HL-60 (cell line): Measurements from ENCODE around the gene FUZ.

ENCODE experiments used
- DNase-seq, 2 experiments: peaks; one replicate each; pipeline ENCODE4 v3.0.0-alpha.2; 2010 to 2020; ENCODE audit warnings: low read depth in 1 of 2, low spot score in 1 of 2
- H3K27ac ChIP-seq: fragments of 250-450 bp; sonication (Bioruptor Pico); replicated peaks from 2 replicates; pipeline ENCODE4 v1.5.1; 2020; ENCODE audit warnings: mild to moderate bottlenecking, moderate library complexity
- H3K27me3 ChIP-seq: fragments of 250-450 bp; sonication (Bioruptor Pico); 2 replicates; pipeline ENCODE4 v1.5.1; 2021; ENCODE audit warnings: mild to moderate bottlenecking, moderate library complexity; ENCODE audit not compliant: insufficient read depth, poor library complexity, severe bottlenecking
- H3K4me3 ChIP-seq: replicated peaks from 2 replicates; pipeline ENCODE4 v1.5.1; 2011; ENCODE audit warnings: mild to moderate bottlenecking, control low read depth, low read length; ENCODE audit not compliant: insufficient read depth
- CTCF ChIP-seq: IDR thresholded peaks from one replicate; pipeline ENCODE4 v1.5.1; 2011; ENCODE audit warnings: low read length, control low read depth, inconsistent platforms; ENCODE audit not compliant: insufficient read depth
- GABPA ChIP-seq: IDR thresholded peaks from 2 replicates; pipeline ENCODE4 v1.6.1; 2012; ENCODE audit warnings: low read depth
- POLR2AphosphoS5 ChIP-seq: IDR thresholded peaks from 2 replicates; pipeline ENCODE4 v1.6.1; 2012; ENCODE audit warnings: low read depth
- REST ChIP-seq: IDR thresholded peaks from 2 replicates; pipeline ENCODE4 v1.6.1; 2012; ENCODE audit warnings: low read depth; ENCODE audit not compliant: insufficient replicate concordance
- SPI1 ChIP-seq: IDR thresholded peaks from 2 replicates; pipeline ENCODE4 v1.6.1; 2012; ENCODE audit warnings: low read depth, mild to moderate bottlenecking, borderline replicate concordance

The FUZ gene

GRCh38 chr19:49839713-49840112 lies 26.6 kb upstream of the FUZ start:
- H3K27ac ChIP-seq: no peak overlapping the region
- no peak for DNase-seq
- no peaks in the 10 kb centered on the region for H3K27me3 ChIP-seq
- H3K4me3 ChIP-seq: no peak overlapping the region
- TF ChIP-seq POLR2AphosphoS5 (no peak), SPI1 (no peak), CTCF (no peak), REST (no peak), GABPA (no peak)

- no peak for DNase-seq
- H3K27ac ChIP-seq: no peak overlapping the region
- no peak for TF ChIP-seq POLR2AphosphoS5
- no peak for TF ChIP-seq CTCF
- TF ChIP-seq REST: no peak
- no peak for TF ChIP-seq SPI1
- no peak for TF ChIP-seq GABPA
Measured at GRCh38 chr19:49838885-49839588, 25.9 kb upstream of the FUZ start.

GRCh38 chr19:49837425-49837824 lies 24.3 kb upstream of the FUZ start:
- Histone ChIP-seq H3K27me3 (no peaks in the 10 kb centered on the region), H3K4me3 (no peak overlapping the region), H3K27ac (no peak overlapping the region)
- TF ChIP-seq REST (no peak), CTCF (no peak), SPI1 (no peak), GABPA (no peak), POLR2AphosphoS5 (no peak)
- DNase-seq: no peak

More at GRCh38 chr19:49838885-49839588, 25.9 kb upstream of the FUZ start:
- Histone ChIP-seq H3K4me3 (no peak overlapping the region), H3K27me3 (no peaks in the 10 kb centered on the region)
